Measurements from ENCODE around the gene MAS1L. TPM values are rescaled to one million over a fixed set of nuclear protein-coding genes. Genes with fewer than 3 reads are reported as not detected.

The MAS1L gene
- total RNA-seq, 1 donor from 2014 or later = not detected

DNA sequence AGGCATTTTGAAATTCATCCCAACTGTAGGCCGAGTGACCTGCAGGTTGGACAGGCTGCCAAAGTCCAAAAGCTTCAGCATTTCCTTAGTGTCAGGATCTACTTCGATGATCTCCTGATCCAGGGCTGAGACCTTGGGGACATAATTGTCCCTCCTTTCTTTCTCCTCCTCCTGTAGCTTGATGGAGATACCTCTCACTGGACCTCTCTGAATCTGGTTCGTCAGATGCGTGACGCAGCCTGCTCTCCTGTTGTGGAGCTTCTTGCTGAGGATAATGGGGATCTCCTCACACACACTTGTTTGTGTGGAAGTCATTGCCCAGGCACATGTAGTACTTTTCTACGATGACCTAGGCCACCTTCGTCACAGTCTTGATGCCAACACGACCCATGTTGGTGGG is 1.5 kb upstream of the MAS1L start:
- Histone ChIP-seq H3K79me2 (ENCODE audit: low read depth) (no peaks in the 10 kb centered on the region), H3K36me3 (no peaks in the 10 kb centered on the region), H3K9ac (no peak overlapping the region), H3K9me3 (ENCODE audit: low read depth) (no peaks in the 10 kb centered on the region), H3K4me2 (no peak overlapping the region), H3K4me1 (no peaks in the 10 kb centered on the region), H3K4me3 (no peak overlapping the region), H3K27me3 (no peaks in the 10 kb centered on the region), H3K27ac (no peak overlapping the region), H4K20me1 (ENCODE audit: low read depth) (no peaks in the 10 kb centered on the region), H2AFZ (replicated peaks) (no peak overlapping the region), H3F3A (ENCODE audit: low read depth) (no peaks in the 10 kb centered on the region)
- no peaks in the 10 kb centered on the region for H3K27me3 Mint-ChIP-seq (ENCODE audit: insufficient read depth, low read depth)
- H3K4me1 Mint-ChIP-seq = no peaks in the 10 kb centered on the region
- H3K27ac Mint-ChIP-seq = no peak overlapping the region
- TF ChIP-seq EZH2phosphoT487 (IDR thresholded peaks at IDR 0.05) = no peak
- TF ChIP-seq, protein P1, sequence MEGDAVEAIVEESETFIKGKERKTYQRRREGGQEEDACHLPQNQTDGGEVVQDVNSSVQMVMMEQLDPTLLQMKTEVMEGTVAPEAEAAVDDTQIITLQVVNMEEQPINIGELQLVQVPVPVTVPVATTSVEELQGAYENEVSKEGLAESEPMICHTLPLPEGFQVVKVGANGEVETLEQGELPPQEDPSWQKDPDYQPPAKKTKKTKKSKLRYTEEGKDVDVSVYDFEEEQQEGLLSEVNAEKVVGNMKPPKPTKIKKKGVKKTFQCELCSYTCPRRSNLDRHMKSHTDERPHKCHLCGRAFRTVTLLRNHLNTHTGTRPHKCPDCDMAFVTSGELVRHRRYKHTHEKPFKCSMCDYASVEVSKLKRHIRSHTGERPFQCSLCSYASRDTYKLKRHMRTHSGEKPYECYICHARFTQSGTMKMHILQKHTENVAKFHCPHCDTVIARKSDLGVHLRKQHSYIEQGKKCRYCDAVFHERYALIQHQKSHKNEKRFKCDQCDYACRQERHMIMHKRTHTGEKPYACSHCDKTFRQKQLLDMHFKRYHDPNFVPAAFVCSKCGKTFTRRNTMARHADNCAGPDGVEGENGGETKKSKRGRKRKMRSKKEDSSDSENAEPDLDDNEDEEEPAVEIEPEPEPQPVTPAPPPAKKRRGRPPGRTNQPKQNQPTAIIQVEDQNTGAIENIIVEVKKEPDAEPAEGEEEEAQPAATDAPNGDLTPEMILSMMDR (IDR thresholded peaks at IDR 0.05) = no peak
- no peak for TF ChIP-seq EZH2 (IDR thresholded peaks at IDR 0.05)
- no peaks in the 10 kb centered on the region for H3K9me3 Mint-ChIP-seq
- DNase-seq (ENCODE audit: low spot score) = no peak
- no peaks in the 10 kb centered on the region for H3K36me3 Mint-ChIP-seq
- H3K4me3 Mint-ChIP-seq = no peak overlapping the region

DNA sequence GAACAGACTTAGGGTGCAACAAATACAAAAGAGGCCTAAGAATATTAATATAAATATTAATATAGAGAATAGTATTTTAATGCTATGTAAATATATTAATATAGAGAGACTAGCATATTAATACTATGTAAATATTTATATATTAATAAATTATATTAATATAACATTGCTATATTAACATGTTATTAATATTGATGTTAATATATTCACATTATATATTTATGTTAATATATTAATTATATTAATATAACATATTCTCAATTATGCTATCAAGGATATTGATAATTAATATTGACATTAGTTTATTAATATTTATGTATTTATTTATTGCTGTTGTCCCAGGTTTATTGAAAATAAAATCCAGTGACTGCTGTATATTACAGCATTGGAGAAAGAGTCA is 1.1 kb upstream of the MAS1L start:
- H2AFZ ChIP-seq (replicated peaks) = no peak overlapping the region
- H3K9ac ChIP-seq = no peak overlapping the region
- H3K4me3 ChIP-seq = no peak overlapping the region
- H3K36me3 ChIP-seq = no peaks in the 10 kb centered on the region
- no peak overlapping the region for H3K27ac Mint-ChIP-seq
- no peak overlapping the region for H3K4me2 ChIP-seq
- no peaks in the 10 kb centered on the region for H3K27me3 Mint-ChIP-seq (ENCODE audit: insufficient read depth, low read depth)
- H3K4me1 Mint-ChIP-seq = no peaks in the 10 kb centered on the region
- no peak for DNase-seq (ENCODE audit: low spot score)
- H3F3A ChIP-seq (ENCODE audit: low read depth) = no peaks in the 10 kb centered on the region
- no peaks in the 10 kb centered on the region for H3K9me3 Mint-ChIP-seq
- H3K27ac ChIP-seq = no peak overlapping the region
- TF ChIP-seq EZH2 (IDR thresholded peaks at IDR 0.05) = no peak
- no peak for TF ChIP-seq EZH2phosphoT487 (IDR thresholded peaks at IDR 0.05)
- TF ChIP-seq, protein P1 (IDR thresholded peaks at IDR 0.05) = no peak
- H3K4me1 ChIP-seq = no peaks in the 10 kb centered on the region
- no peaks in the 10 kb centered on the region for H3K36me3 Mint-ChIP-seq
- H3K4me3 Mint-ChIP-seq = no peak overlapping the region
- H3K27me3 ChIP-seq = no peaks in the 10 kb centered on the region
- H4K20me1 ChIP-seq (ENCODE audit: low read depth) = no peaks in the 10 kb centered on the region
- no peaks in the 10 kb centered on the region for H3K9me3 ChIP-seq (ENCODE audit: low read depth)
- H3K79me2 ChIP-seq (ENCODE audit: low read depth) = no peaks in the 10 kb centered on the region

DNA sequence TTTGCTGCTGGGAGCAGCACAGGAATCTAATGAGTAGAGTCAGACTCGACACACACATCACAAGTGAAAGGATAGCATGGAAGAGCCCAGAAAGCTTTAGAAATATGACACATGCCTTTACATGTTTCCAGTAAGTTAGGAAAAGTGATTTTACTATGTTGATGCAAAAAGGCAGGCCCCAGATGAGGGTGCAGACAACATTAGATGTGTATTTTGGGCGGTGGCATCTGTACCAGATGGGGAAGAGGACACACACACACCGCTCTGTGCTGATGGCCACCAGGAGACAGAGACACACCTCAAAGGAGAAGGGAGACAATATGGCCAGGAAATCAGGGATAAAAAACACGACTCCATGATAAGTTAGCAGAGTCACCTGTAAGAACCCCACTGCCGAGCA is 625 bp downstream of the MAS1L start:
- H3K4me1 ChIP-seq = no peaks in the 10 kb centered on the region
- H3K4me2 ChIP-seq = no peak overlapping the region
- H3K4me3 Mint-ChIP-seq = no peak overlapping the region
- H3K36me3 ChIP-seq = no peaks in the 10 kb centered on the region
- H3K9me3 ChIP-seq (ENCODE audit: low read depth) = no peaks in the 10 kb centered on the region
- no peak overlapping the region for H3K27ac ChIP-seq
- H3K27me3 Mint-ChIP-seq (ENCODE audit: insufficient read depth, low read depth) = no peaks in the 10 kb centered on the region
- H3K79me2 ChIP-seq (ENCODE audit: low read depth) = no peaks in the 10 kb centered on the region
- no peak overlapping the region for H3K27ac Mint-ChIP-seq
- no peaks in the 10 kb centered on the region for H3K9me3 Mint-ChIP-seq
- TF ChIP-seq EZH2 (IDR thresholded peaks at IDR 0.05) (no peak), EZH2phosphoT487 (IDR thresholded peaks at IDR 0.05) (no peak)
- TF ChIP-seq, protein P1 (IDR thresholded peaks at IDR 0.05) = no peak
- no peak overlapping the region for H3K9ac ChIP-seq
- no peaks in the 10 kb centered on the region for H3K4me1 Mint-ChIP-seq
- no peaks in the 10 kb centered on the region for H3K36me3 Mint-ChIP-seq
- H3K4me3 ChIP-seq = no peak overlapping the region
- H4K20me1 ChIP-seq (ENCODE audit: low read depth) = no peaks in the 10 kb centered on the region
- no peak for DNase-seq (ENCODE audit: low spot score)
- no peaks in the 10 kb centered on the region for H3K27me3 ChIP-seq
- no peak overlapping the region for H2AFZ ChIP-seq (replicated peaks)
- H3F3A ChIP-seq (ENCODE audit: low read depth) = no peaks in the 10 kb centered on the region

Measured in neural progenitor cell (in vitro differentiated cells).